SW480 (cell line): Measurements from ENCODE around the gene FARSB.
A peak's percentile ranks its signal among the peaks of the same experiment; 100 is the strongest.

Source experiments
- DNase-seq: peaks from one replicate; pipeline ENCODE4 v3.0.0-alpha.2; 2016; ENCODE audit warnings: low spot score

Gene FARSB

DNA sequence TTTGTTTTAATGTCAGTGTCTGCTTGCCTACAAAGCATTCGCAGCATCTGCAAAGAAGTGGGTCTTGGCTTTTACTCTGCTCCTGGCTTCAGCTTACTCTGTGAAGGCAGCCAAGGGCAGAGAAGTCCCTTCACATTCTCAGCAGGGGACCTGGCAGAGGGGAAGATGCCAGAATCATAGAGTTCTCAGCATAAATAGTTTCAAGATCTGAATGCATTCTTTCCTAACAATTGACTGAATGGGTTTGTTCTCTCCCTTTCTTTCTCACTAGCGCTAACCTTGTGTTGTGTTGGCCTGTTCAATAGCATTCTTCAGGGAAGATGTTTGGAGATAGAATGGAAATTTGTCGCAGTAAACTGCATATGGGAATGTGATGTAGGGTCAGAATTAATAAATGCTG, 106.9 kb downstream of the FARSB start:
- DNase-seq: no peak

GRCh38 chr2:222547083-222547482, 108.8 kb downstream of the FARSB start:
- DNase-seq: no peak

GRCh38 chr2:222545823-222546795, 109.8 kb downstream of the FARSB start:
- DNase-seq: no peak

DNA sequence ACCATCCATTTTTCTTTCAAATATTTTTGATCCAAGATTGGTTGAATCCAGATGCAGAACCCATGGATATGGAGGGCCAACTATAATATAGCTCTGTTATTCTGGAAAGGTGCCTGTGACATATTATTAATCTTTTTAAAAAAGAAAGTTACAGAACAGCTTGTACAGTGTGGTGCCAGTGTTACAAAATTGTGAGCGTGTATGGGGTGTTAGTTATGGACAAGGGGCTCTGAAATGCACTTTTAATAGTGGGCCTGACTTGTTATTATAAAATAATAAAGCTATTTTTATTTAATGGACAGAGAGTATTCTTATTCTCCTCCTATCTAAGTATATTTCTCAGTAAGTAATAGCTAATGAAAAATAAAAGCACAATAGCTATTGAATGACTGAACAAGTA, 111.2 kb downstream of the FARSB start:
- DNase-seq: no peak

DNA sequence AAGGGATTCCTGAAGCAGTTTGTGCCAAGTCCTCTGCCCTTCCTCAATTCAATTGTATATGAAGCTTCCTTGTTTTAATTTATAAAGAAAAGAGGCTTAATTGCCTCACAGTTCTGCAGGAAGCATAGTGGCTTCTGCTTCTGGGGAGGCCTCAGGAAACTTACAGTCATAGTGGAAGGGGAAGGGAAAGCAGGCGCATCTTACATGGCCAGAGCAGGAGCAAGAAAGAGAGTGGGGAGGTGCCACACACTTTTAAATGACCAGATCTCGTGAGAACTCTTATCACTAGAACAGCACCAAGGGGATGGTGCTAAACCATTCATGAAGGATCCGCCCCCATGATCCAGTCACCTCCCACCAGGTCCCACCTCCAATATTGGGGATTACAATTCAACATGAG, 117.4 kb downstream of the FARSB start:
- DNase-seq: no peak

- no peak for DNase-seq
These were observed 120.4 kb downstream of the FARSB start for GRCh38 chr2:222535477-222535876.

DNA sequence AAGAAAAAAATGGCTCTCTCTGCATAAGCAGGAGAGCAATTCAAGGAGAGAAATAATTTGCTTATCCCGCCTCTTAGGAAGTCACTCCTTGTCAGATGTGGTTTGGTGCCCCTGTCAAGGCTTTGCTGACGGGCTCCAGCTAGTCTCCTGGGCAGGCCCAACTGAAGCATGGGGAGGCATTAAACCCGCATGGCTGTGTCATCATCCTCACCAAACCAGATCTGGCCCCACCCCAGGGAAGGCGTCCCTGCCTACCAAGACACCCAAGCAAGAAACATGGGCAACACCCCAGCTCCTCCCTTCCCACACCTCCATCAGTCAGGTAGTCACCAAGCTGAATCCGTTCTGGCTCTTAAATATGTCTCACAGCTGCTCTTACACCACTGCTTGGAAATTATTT, 123.6 kb downstream of the FARSB start:
- no peak for DNase-seq

DNA sequence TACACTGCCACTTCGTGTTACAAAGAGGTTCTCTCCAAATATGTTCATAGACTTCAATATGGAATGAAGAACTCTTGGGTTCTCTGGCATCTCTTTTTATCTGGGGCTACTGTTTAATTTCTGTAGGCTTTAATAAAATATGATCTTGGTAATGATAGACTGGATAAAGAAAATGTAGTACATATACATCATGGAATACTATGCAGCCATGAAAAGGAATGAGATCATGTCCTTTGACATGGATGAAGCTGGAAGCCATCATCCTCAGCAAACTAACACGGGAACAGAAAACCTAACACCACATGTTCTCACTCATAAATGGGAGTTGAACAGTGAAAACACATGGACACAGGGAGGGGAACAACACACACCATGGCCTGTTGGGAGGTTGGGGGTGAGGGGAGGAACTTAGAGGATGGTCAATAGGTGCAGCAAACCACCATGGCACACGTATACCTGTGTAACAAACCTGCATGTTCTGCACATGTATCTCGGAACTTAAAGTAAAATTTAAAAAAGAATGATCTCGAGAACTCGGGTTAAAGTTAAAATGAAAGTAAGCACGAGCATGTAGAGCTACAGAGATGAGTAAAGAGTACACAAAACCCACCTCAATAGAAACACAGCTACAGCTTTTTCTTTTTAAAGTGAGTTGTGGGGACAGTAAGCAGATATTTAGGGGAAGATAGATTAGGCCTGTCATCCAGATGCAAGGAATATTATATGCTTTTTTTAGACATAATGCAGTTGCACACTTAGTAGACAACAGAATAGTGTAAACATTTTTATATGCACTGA, 129.2 kb downstream of the FARSB start:
- no peak for DNase-seq

GRCh38 chr2:222525811-222526210, 130.1 kb downstream of the FARSB start:
- no peak for DNase-seq

- peak; percentile 7 for DNase-seq
These were observed 131.9 kb downstream of the FARSB start for GRCh38 chr2:222523783-222524544.

- no peak for DNase-seq
These were observed 133.8 kb downstream of the FARSB start for GRCh38 chr2:222522082-222522481.

- DNase-seq: no peak
These were observed 134.8 kb downstream of the FARSB start for GRCh38 chr2:222521099-222521498.
